Measurements from ENCODE around the gene CHPT1. TPM values are rescaled to one million over a fixed set of nuclear protein-coding genes. Genes with fewer than 3 reads are reported as not detected.

Gene CHPT1
- total RNA-seq, 2 donors from 2014 or later, result 17.2 to 22.1 TPM

- H3K4me3 ChIP-seq (ENCODE audit: low read length), result peak overlapping the region; percentile 88
- peak; percentile 77 for DNase-seq
- WGBS, 2 experiments (ENCODE audit: insufficient coverage in 1 of 2, insufficient read length in 1 of 2), result 0 to 1% methylated on average over 18 to 67 of the region's 67 CpGs
- no peaks in the 10 kb centered on the region for H3K36me3 ChIP-seq (ENCODE audit: control insufficient read depth, insufficient read depth, low read length)
- peaks cover 6% of the 10 kb centered on the region for H3K4me1 ChIP-seq (ENCODE audit: control insufficient read depth, insufficient read depth, low read length)
- peak overlapping the region; percentile 58 for H3K9ac ChIP-seq (ENCODE audit: extremely low read depth, low read length, poor library complexity, severe bottlenecking)
- H3K9me3 ChIP-seq (ENCODE audit: control insufficient read depth, low read length), result no peaks in the 10 kb centered on the region
- Mint-ChIP-seq H3K27ac (no peak overlapping the region), H3K9me3 (no peaks in the 10 kb centered on the region), H3K27me3 (ENCODE audit: insufficient read depth) (peaks cover 28% of the 10 kb centered on the region), H3K36me3 (ENCODE audit: low read depth) (no peaks in the 10 kb centered on the region), H3K4me1 (peaks cover 10% of the 10 kb centered on the region), H3K4me3 (peak overlapping the region; percentile 76)
- H3K27me3 ChIP-seq (ENCODE audit: control insufficient read depth, insufficient read depth, low read length, poor library complexity, severe bottlenecking), result peaks cover 22% of the 10 kb centered on the region
- no peak for TF ChIP-seq CTCF (conservative IDR thresholded peaks at IDR 0.05)
- H3K27ac ChIP-seq (ENCODE audit: low read depth, low read length), result no peak overlapping the region
Observed at GRCh38 chr12:101697930-101698799, 725 bp downstream of the CHPT1 start.

GRCh38 chr12:101698800-101699347 lies 1.4 kb downstream of the CHPT1 start:
- H3K27ac Mint-ChIP-seq, result no peak overlapping the region
- Histone ChIP-seq H3K27me3 (ENCODE audit: control insufficient read depth, insufficient read depth, low read length, poor library complexity, severe bottlenecking) (peaks cover 22% of the 10 kb centered on the region), H3K9me3 (ENCODE audit: control insufficient read depth, low read length) (no peaks in the 10 kb centered on the region), H3K27ac (ENCODE audit: low read depth, low read length) (no peak overlapping the region), H3K4me1 (ENCODE audit: control insufficient read depth, insufficient read depth, low read length) (peaks cover 6% of the 10 kb centered on the region), H3K36me3 (ENCODE audit: control insufficient read depth, insufficient read depth, low read length) (no peaks in the 10 kb centered on the region), H3K9ac (ENCODE audit: extremely low read depth, low read length, poor library complexity, severe bottlenecking) (no peak overlapping the region), H3K4me3 (ENCODE audit: low read length) (peak overlapping the region; percentile 88)
- 84% methylated on average over 6 to 12 of the region's 12 CpGs for WGBS, 2 experiments (ENCODE audit: insufficient coverage in 1 of 2, insufficient read length in 1 of 2)
- H3K4me3 Mint-ChIP-seq, result peak overlapping the region; percentile 76
- H3K36me3 Mint-ChIP-seq (ENCODE audit: low read depth), result no peaks in the 10 kb centered on the region
- TF ChIP-seq CTCF (conservative IDR thresholded peaks at IDR 0.05), result peak; percentile 39
- H3K9me3 Mint-ChIP-seq, result no peaks in the 10 kb centered on the region
- DNase-seq, result no peak
- peaks cover 28% of the 10 kb centered on the region for H3K27me3 Mint-ChIP-seq (ENCODE audit: insufficient read depth)
- H3K4me1 Mint-ChIP-seq, result peaks cover 13% of the 10 kb centered on the region

DNA sequence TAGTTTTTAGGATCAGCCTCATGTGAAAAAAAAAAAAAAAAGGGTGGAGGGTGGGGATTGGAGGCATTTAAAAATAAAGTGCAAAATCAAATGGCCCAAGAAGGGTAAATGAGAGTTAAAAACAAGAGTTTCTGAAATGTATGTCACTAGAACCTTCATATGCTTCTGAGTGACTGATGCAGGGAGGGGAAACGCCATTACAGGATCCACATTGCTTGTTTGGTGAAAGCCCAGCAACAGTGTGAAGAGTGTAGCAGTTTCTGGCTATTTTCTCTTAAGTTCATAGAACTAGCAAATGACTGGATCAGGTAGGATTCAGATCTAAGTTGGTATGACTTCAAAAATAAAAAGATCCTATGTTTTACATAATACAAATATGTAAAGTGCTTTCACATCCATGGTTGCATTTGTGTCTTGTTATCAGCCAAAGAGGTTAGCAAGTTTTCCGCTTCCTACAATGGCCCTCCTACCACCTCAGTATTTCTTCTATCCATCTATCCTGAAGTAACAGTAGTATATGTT lies 2.9 kb downstream of the CHPT1 start:
- no peak overlapping the region for H3K27ac Mint-ChIP-seq
- no peaks in the 10 kb centered on the region for H3K36me3 Mint-ChIP-seq (ENCODE audit: low read depth)
- Histone ChIP-seq H3K27me3 (ENCODE audit: control insufficient read depth, insufficient read depth, low read length, poor library complexity, severe bottlenecking) (peaks cover 16% of the 10 kb centered on the region), H3K9ac (ENCODE audit: extremely low read depth, low read length, poor library complexity, severe bottlenecking) (no peak overlapping the region), H3K4me1 (ENCODE audit: control insufficient read depth, insufficient read depth, low read length) (peaks cover 6% of the 10 kb centered on the region), H3K4me3 (ENCODE audit: low read length) (no peak overlapping the region), H3K36me3 (ENCODE audit: control insufficient read depth, insufficient read depth, low read length) (no peaks in the 10 kb centered on the region), H3K27ac (ENCODE audit: low read depth, low read length) (no peak overlapping the region), H3K9me3 (ENCODE audit: control insufficient read depth, low read length) (no peaks in the 10 kb centered on the region)
- peaks cover 13% of the 10 kb centered on the region for H3K4me1 Mint-ChIP-seq
- 71 to 94% methylated on average over 1 to 2 of the region's 2 CpGs for WGBS, 2 experiments (ENCODE audit: insufficient coverage in 1 of 2, insufficient read length in 1 of 2)
- no peak for DNase-seq
- H3K9me3 Mint-ChIP-seq, result no peaks in the 10 kb centered on the region
- H3K27me3 Mint-ChIP-seq (ENCODE audit: insufficient read depth), result peaks cover 22% of the 10 kb centered on the region
- no peak for TF ChIP-seq CTCF (conservative IDR thresholded peaks at IDR 0.05)
- no peak overlapping the region for H3K4me3 Mint-ChIP-seq

Measured in endodermal cell (in vitro differentiated cells).